ENCODE results near the gene COL8A1.
A peak's percentile ranks its signal among the peaks of the same experiment; 100 is the strongest.

- TF ChIP-seq POLR2A (IDR thresholded peaks at IDR 0.05; ENCODE audit: low read depth) (no peak), EP300 (IDR thresholded peaks at IDR 0.05) (no peak), POLR2AphosphoS5 (IDR thresholded peaks at IDR 0.05) (no peak)
- TF ChIP-seq, protein P1, sequence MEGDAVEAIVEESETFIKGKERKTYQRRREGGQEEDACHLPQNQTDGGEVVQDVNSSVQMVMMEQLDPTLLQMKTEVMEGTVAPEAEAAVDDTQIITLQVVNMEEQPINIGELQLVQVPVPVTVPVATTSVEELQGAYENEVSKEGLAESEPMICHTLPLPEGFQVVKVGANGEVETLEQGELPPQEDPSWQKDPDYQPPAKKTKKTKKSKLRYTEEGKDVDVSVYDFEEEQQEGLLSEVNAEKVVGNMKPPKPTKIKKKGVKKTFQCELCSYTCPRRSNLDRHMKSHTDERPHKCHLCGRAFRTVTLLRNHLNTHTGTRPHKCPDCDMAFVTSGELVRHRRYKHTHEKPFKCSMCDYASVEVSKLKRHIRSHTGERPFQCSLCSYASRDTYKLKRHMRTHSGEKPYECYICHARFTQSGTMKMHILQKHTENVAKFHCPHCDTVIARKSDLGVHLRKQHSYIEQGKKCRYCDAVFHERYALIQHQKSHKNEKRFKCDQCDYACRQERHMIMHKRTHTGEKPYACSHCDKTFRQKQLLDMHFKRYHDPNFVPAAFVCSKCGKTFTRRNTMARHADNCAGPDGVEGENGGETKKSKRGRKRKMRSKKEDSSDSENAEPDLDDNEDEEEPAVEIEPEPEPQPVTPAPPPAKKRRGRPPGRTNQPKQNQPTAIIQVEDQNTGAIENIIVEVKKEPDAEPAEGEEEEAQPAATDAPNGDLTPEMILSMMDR (IDR thresholded peaks at IDR 0.05): peak; percentile 60 to 81 (median 71)
Observed at GRCh38 chr3:99753268-99753975, 115.0 kb downstream of the COL8A1 start.

Data from esophagus muscularis mucosa (tissue), 4 donors.